ENCODE data around the gene HEPHL1. TPM values are rescaled to one million over a fixed set of nuclear protein-coding genes. Genes with fewer than 3 reads are reported as not detected.

HEPHL1 gene, protein sequence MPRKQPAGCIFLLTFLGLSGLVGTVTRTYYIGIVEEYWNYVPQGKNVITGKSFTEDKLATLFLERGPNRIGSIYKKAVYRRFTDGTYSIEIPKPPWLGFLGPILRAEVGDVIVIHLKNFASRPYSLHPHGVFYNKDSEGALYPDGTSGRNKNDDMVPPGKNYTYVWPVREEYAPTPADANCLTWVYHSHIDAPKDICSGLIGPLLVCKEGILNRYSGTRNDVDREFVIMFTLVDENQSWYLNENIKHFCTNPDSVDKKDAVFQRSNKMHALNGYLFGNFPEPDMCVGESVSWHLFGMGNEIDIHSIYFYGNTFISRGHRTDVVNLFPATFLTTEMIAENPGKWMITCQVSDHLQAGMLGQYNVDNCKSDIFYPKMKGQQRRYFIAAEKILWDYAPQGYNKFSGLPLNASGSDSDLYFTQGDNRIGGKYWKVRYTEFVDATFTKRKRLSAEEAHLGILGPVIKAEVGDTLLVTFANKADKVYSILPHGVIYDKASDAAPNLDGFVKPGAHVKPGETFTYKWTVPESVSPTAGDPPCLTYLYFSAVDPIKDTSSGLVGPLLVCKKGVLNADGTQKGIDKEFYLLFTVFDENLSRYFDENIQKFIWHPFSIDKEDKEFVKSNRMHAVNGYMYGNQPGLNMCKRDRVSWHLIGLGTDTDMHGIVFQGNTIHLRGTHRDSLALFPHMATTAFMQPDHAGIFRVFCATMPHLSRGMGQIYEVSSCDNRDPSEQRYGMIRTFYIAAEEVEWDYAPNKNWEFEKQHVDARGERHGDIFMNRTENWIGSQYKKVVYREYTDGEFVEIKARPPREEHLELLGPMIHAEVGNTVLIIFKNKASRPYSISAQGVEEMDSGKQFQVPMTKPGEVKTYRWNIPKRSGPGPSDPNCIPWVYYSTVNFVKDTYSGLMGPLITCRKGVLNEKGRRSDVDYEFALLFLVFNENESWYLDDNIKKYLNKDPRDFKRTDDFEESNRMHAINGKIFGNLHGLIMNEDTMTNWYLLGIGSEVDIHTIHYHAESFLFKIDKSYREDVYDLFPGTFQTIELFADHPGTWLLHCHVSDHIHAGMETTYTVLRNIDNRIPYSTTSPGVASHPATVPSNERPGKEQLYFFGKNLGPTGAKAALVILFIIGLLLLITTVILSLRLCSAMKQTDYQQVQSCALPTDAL
- total RNA-seq: 4.4 TPM in 1 of 2 replicates, not detected in the other

DNA sequence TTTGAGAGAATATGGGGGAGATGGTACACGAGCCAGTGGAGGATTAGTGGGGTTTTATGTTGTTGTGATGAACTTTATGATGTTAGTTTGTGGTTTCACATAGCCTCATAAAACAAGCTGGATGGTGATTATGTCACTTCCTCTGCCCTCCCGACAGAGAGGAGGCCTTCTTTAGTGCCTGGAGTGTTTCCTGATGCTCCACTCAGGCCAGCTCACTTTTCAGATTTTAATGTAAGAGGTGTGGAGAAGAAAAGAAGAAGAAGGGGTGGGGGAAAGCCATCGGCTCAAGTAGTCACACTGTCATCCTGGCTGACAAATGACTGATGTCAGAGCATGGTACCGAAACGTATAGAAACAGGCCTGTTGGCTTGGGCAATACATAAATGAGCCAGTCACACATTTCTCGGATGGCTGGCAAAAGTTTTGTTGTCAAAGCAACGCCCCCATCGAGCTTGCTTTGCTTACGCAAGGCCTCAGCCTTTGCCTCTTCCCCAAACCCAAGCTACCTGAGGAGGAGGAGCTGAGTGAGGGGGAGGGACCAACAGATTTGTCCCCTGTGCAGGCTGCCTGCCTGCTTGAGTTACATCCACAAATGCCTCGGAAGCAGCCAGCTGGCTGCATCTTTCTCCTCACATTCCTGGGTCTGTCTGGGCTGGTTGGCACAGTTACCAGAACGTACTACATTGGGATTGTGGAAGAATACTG, at the start of gene HEPHL1:
Gene HEPHL1 (plus strand): TSS at position 578 of the 705 bp plus-strand sequence. CDS start 15 bp downstream, at position 593.

GRCh38 chr11:94128746-94129511, 107.8 kb downstream of the HEPHL1 start, which contains the start of gene PANX1:
TSS of gene PANX1 (plus strand) at chr11:94128841. CDS start at chr11:94129313, 472 bp downstream.

Small RNA genes lying within 50 kb of the gene (small RNA-seq; reads per million reads assigned to genes)
- not detected for gene AP002795.1 (ENCODE audit: low replicate concordance)

Other genes with a start within 250 kb of the HEPHL1 start
- 25.4 and 43.4 TPM in 2 replicates for gene MED17, start 237.1 kb upstream of the HEPHL1 start, total RNA-seq
- gene VSTM5, start 170.7 kb upstream of the HEPHL1 start, total RNA-seq: under 0.01 and 0.29 TPM in 2 replicates
- 50.1 and 96.6 TPM in 2 replicates for gene PANX1, start 107.5 kb downstream of the HEPHL1 start, total RNA-seq